ENCODE results near the gene RERE. TPM values are rescaled to one million over a fixed set of nuclear protein-coding genes. Genes with fewer than 3 reads are reported as not detected.

RERE gene
- total RNA-seq, 2 experiments from 2014 or later, result 45.8 to 57.1 TPM

DNA sequence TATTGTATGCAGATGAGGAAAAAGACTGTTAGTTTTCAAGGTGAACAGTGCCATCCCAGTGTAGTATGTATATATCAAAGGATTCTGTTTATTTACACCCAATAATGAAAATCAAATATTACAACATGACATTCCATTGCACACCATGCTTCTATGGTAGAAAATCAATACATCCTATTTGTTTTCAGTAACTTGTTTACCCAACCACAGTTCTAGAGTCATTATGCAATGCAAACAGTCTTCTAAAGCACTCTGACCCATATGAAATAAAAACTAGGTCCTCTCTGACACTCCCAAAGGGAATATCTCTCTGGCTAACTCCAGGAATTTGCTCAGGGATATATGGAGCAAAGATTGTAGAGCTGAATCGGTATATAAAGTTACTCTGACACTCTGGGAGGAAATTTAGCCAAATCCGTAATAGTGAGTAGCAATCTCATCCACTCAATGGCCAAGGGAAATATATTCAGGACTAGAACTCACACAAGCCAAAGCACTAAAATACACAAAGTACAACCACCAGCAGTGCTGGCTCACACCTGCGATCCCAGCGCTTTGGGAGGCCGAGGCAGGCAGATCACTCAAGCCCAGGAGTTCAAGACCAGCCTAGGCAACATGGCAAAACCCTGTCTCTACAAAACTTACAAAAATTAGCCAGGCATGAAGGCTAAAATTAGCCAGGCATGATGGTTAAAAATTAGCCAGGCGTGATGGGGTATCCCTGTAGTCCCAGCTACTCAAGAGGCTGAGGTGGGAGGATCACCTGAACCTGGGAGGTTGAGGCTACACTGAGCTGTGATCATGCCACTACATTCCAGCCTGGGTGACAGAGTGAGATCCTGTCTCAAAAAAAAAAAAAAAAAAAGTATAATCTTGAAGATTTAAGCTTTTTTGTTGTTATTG lies 75.2 kb downstream of the RERE start:
- POLR2A ChIA-PET, result no interaction called here
- TF ChIP-seq, protein P1, sequence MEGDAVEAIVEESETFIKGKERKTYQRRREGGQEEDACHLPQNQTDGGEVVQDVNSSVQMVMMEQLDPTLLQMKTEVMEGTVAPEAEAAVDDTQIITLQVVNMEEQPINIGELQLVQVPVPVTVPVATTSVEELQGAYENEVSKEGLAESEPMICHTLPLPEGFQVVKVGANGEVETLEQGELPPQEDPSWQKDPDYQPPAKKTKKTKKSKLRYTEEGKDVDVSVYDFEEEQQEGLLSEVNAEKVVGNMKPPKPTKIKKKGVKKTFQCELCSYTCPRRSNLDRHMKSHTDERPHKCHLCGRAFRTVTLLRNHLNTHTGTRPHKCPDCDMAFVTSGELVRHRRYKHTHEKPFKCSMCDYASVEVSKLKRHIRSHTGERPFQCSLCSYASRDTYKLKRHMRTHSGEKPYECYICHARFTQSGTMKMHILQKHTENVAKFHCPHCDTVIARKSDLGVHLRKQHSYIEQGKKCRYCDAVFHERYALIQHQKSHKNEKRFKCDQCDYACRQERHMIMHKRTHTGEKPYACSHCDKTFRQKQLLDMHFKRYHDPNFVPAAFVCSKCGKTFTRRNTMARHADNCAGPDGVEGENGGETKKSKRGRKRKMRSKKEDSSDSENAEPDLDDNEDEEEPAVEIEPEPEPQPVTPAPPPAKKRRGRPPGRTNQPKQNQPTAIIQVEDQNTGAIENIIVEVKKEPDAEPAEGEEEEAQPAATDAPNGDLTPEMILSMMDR (IDR thresholded peaks at IDR 0.05), result no peak
- Mint-ChIP-seq H3K27ac (no peak overlapping the region), H3K4me3 (no peak overlapping the region), H3K36me3 (ENCODE audit: low read depth) (peaks cover 18% of the 10 kb centered on the region), H3K27me3 (no peaks in the 10 kb centered on the region), H3K9me3 (peaks cover 16% of the 10 kb centered on the region), H3K4me1 (ENCODE audit: low read depth) (peaks cover 13% of the 10 kb centered on the region)
- ATAC-seq, result no peak
- intact Hi-C loops (cut with micrococcal nuclease), result no loop called here
- CTCF ChIA-PET, result interaction anchor here (0.6 to 2.2 kb wide), 3 partner anchors 16 to 47 kb away, joined by 3 to 9 read pairs (median 3); no protein-coding TSS in a partner anchor
- DNase-seq, result no peak

DNA sequence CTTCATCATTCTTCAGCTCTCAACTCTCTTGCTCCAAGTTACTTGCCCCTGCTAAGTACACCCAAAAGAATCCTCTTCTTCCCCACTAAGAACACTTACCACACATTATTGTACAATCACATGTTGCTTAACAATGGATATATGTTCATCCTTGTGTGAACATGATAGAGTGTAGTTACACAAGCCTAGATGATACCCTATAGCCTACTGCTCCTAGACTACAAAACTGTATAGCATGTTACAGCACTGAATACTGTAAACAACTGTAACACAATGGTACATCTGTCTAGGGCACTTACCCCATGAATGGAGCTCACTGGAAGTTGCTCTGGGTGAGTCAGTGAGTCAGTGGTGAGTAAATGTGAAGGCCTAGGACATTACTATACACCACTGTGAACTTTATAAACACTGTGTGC lies 77.4 kb downstream of the RERE start:
- TF ChIP-seq, protein P1 (IDR thresholded peaks at IDR 0.05), result no peak
- peaks cover 18% of the 10 kb centered on the region for H3K36me3 Mint-ChIP-seq (ENCODE audit: low read depth)
- intact Hi-C loops (cut with micrococcal nuclease), result no loop called here
- no peak overlapping the region for H3K27ac Mint-ChIP-seq
- no peak for DNase-seq
- peaks cover 7% of the 10 kb centered on the region for H3K4me1 Mint-ChIP-seq (ENCODE audit: low read depth)
- POLR2A ChIA-PET, result no interaction called here
- no peak overlapping the region for H3K4me3 Mint-ChIP-seq
- no peak for ATAC-seq
- CTCF ChIA-PET, result interaction anchor here (1.1 to 3.5 kb wide), 6 partner anchors 10 to 265 kb away, joined by 3 to 17 read pairs (median 4); no protein-coding TSS in a partner anchor
- H3K9me3 Mint-ChIP-seq, result peaks cover 16% of the 10 kb centered on the region
- H3K27me3 Mint-ChIP-seq, result no peaks in the 10 kb centered on the region

DNA sequence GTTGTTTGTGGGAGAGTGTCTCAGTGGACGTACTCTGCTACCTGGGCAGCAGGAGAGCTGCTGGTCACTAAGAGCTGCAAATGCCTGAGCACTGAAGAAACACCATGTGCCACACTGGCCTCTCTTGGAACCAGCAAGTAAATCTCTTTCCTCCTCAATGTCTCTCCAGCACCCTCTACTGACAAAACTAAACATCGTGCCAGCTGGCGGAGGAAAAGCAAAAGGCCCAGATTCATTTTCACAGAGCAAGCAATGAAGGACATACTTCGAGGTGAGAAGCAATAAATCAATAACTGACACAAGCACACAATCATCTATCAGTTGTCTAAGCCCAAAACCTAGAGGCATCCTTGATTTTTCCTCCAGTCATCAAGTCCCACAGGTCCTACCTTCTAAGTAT lies 78.1 kb downstream of the RERE start:
- POLR2A ChIA-PET, result interaction anchor here (0.8 kb wide), 1 partner anchor 45 kb away, joined by 3 read pairs; no protein-coding TSS in a partner anchor
- no peak for DNase-seq
- H3K36me3 Mint-ChIP-seq (ENCODE audit: low read depth), result peaks cover 18% of the 10 kb centered on the region
- TF ChIP-seq, protein P1 (IDR thresholded peaks at IDR 0.05), result no peak
- no peaks in the 10 kb centered on the region for H3K27me3 Mint-ChIP-seq
- CTCF ChIA-PET, result interaction anchor here (1.1 to 3.5 kb wide), 5 partner anchors 9 to 110 kb away, joined by 3 to 17 read pairs (median 4); no protein-coding TSS in a partner anchor
- intact Hi-C loops (cut with micrococcal nuclease), result no loop called here
- H3K4me1 Mint-ChIP-seq (ENCODE audit: low read depth), result peaks cover 7% of the 10 kb centered on the region
- ATAC-seq, result no peak
- no peak overlapping the region for H3K27ac Mint-ChIP-seq
- peaks cover 16% of the 10 kb centered on the region for H3K9me3 Mint-ChIP-seq
- H3K4me3 Mint-ChIP-seq, result no peak overlapping the region

DNA sequence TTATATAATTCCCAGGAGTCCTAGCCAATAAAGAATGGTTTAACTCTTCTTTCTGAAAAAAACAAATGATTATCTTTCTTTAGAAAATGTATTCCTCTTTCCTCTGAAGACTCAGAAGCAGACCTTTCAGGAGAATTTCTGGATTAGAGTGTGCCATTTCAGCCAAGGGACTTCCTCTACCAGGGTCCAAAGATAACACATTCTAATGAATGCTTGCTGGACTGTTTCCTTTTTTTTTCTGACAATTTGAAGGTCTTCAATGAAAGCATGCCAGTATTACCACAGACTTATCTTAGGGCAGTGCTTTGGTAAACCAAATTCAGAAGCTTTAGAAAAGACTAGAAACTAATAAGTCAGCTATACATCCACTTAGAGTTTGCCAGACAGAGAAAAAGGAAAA lies 80.5 kb downstream of the RERE start:
- peaks cover 20% of the 10 kb centered on the region for H3K9me3 Mint-ChIP-seq
- ChIA-PET CTCF (interaction anchor here (1.3 to 3.5 kb wide), 2 partner anchors 10 to 112 kb away, joined by 6 to 17 read pairs; no protein-coding TSS in a partner anchor), POLR2A (no interaction called here)
- no peak for DNase-seq
- H3K4me1 Mint-ChIP-seq (ENCODE audit: low read depth), result peaks cover 7% of the 10 kb centered on the region
- peaks cover 22% of the 10 kb centered on the region for H3K36me3 Mint-ChIP-seq (ENCODE audit: low read depth)
- intact Hi-C loops (cut with micrococcal nuclease), result no loop called here
- no peaks in the 10 kb centered on the region for H3K27me3 Mint-ChIP-seq
- no peak overlapping the region for H3K4me3 Mint-ChIP-seq
- H3K27ac Mint-ChIP-seq, result no peak overlapping the region
- TF ChIP-seq, protein P1 (IDR thresholded peaks at IDR 0.05), result no peak
- no peak for ATAC-seq

DNA sequence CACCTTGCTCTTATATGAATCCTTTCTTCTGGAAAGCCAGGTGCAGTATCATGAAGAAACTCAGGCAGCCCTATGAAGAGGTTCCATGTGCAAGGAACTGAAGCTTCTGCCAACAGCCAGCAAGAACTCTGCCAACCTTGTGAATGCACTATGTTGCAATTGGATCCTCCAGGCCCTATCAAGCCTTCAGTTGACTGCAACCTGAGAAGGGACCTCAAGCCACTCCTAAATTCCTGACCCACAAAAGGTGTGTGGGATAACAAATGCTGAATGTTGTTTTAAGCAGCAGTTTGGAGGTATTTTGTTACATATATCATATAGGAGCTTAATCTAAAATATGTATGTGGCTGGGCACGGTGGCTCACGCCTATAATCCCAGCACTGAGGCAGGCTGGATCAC lies 84.0 kb downstream of the RERE start:
- CTCF ChIA-PET, result interaction anchor here (0.7 kb wide), 1 partner anchor 29 kb away, joined by 3 read pairs; no protein-coding TSS in a partner anchor
- POLR2A ChIA-PET, result interaction anchor here (0.9 to 1.2 kb wide), 2 partner anchors 10 to 11 kb away, joined by 3 to 4 read pairs; no protein-coding TSS in a partner anchor
- peaks cover 10% of the 10 kb centered on the region for H3K9me3 Mint-ChIP-seq
- no peaks in the 10 kb centered on the region for H3K27me3 Mint-ChIP-seq
- no peak overlapping the region for H3K27ac Mint-ChIP-seq
- intact Hi-C loops (cut with micrococcal nuclease), result no loop called here
- H3K36me3 Mint-ChIP-seq (ENCODE audit: low read depth), result peaks cover 12% of the 10 kb centered on the region
- TF ChIP-seq, protein P1 (IDR thresholded peaks at IDR 0.05), result no peak
- DNase-seq (no peak), ATAC-seq (no peak)
- H3K4me1 Mint-ChIP-seq (ENCODE audit: low read depth), result peaks cover 2% of the 10 kb centered on the region
- no peak overlapping the region for H3K4me3 Mint-ChIP-seq
